Activated CD4-positive, CD25-positive, alpha-beta regulatory T cell (primary cell): ENCODE measurements around the gene DHRS4.
A peak's percentile ranks its signal among the peaks of the same experiment; 100 is the strongest.
"Not testable (repeated sequence)": the region's sequence is repeated elsewhere in the genome, so short reads cannot be mapped to it uniquely, and the experiment has no call there.

Source experiments
- DNase-seq, 4 experiments: peaks; one replicate each; lab custom pipeline; 2025; lab: John Stamatoyannopoulos, UW

DHRS4 gene

GRCh38 chr14:23941230-23941629 is 12.3 kb upstream of the DHRS4 start:
- no peak for DNase-seq

GRCh38 chr14:23941669-23942068 is 11.9 kb upstream of the DHRS4 start:
- DNase-seq = no peak

GRCh38 chr14:23942587-23942986 is 11.0 kb upstream of the DHRS4 start:
- no peak for DNase-seq

- DNase-seq = not testable (repeated sequence)
These were observed 4.5 kb upstream of the DHRS4 start for GRCh38 chr14:23949069-23949468.

GRCh38 chr14:23950411-23951135 is 3.0 kb upstream of the DHRS4 start:
- DNase-seq = no peak

GRCh38 chr14:23951136-23951466 is 2.5 kb upstream of the DHRS4 start:
- not testable (repeated sequence) for DNase-seq

- DNase-seq = no peak
These were observed 1.9 kb upstream of the DHRS4 start for GRCh38 chr14:23951590-23952201.

GRCh38 chr14:23953116-23953463 is 480 bp upstream of the DHRS4 start:
- DNase-seq = not testable (repeated sequence)

- not testable (repeated sequence) for DNase-seq
These were observed 677 bp downstream of the DHRS4 start for GRCh38 chr14:23954279-23954614.

- DNase-seq = not testable (repeated sequence)
These were observed 1.4 kb downstream of the DHRS4 start for GRCh38 chr14:23954965-23955364.

- not testable (repeated sequence) for DNase-seq
These were observed 2.2 kb downstream of the DHRS4 start for GRCh38 chr14:23955811-23956210.

GRCh38 chr14:23957913-23958569 is 4.5 kb downstream of the DHRS4 start:
- not testable (repeated sequence) for DNase-seq

- not testable (repeated sequence) for DNase-seq
These were observed 7.3 kb downstream of the DHRS4 start for GRCh38 chr14:23960899-23961298.

- DNase-seq = not testable (repeated sequence)
These were observed 8.1 kb downstream of the DHRS4 start for GRCh38 chr14:23961704-23962103.

GRCh38 chr14:23969130-23969480 is 15.5 kb downstream of the DHRS4 start:
- not testable (repeated sequence) for DNase-seq

- peak; percentile 14 to 53 (median 36) for DNase-seq
These were observed 16.1 kb downstream of the DHRS4 start for GRCh38 chr14:23969481-23970282.

GRCh38 chr14:23970283-23970659 is 16.7 kb downstream of the DHRS4 start:
- not testable (repeated sequence) for DNase-seq

GRCh38 chr14:23973178-23973577 is 19.6 kb downstream of the DHRS4 start:
- not testable (repeated sequence) for DNase-seq

GRCh38 chr14:23974041-23974440 is 20.5 kb downstream of the DHRS4 start:
- not testable (repeated sequence) for DNase-seq

GRCh38 chr14:23977208-23977607 is 23.6 kb downstream of the DHRS4 start:
- DNase-seq = not testable (repeated sequence)

GRCh38 chr14:23981951-23982813 is 28.6 kb downstream of the DHRS4 start:
- DNase-seq = not testable (repeated sequence)
